Stimulated activated CD8-positive, alpha-beta memory T cell treated with anti-CD3 and anti-CD28 coated beads, Interleukin-2, amount 100 ng/mL, for 1 hour (primary cell): ENCODE results near the gene DNMT3A.

Experiments used
- DNase-seq, 2 donors: peaks; one replicate each; pipeline ENCODE4 v3.0.0-alpha.2; 2020; ENCODE audit warnings: low read depth in 2 of 2

DNMT3A gene

DNA sequence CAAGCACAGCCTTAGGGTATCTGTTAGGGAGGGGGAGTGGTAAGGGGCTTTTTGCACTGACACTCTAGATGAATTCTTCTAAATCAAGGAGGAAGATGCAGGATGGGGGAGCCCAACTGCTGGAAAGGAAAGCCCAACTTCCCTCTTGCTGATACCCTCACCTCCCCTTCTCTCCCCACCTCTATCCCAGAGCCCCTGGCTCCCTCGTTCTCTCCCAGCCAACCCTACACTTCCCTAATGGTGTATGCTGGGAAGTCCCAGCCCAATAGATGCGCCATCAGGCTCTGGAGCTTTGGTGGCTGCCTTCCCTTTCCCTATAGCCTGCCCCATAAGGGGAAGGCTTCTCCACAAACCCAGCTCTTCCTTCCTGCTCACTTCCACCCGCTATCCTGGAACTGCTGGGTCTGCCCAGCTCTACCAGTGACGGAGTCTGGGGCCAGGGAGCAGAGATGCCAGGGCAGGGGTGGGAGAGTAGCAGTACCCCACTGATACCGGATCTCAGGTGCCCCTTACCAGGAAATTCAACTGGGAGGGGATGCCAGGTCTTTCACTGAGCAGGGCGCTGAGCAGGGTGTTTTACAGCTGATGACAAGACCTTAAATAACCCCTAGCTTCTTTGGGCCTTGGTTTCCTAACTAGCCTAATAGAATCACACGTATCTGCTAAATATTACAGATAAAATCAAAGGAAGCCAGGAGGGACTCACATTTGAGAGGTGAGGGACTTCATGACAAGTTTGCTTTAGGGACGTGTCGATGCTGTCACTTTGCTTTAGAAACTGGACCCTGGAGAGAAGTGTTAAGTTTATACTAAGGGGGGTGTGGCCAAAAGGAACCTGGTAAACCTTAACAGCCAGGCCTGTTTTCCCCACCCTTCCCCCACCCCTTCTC is 82.6 kb downstream of the DNMT3A start:
- DNase-seq, result no peak

DNA sequence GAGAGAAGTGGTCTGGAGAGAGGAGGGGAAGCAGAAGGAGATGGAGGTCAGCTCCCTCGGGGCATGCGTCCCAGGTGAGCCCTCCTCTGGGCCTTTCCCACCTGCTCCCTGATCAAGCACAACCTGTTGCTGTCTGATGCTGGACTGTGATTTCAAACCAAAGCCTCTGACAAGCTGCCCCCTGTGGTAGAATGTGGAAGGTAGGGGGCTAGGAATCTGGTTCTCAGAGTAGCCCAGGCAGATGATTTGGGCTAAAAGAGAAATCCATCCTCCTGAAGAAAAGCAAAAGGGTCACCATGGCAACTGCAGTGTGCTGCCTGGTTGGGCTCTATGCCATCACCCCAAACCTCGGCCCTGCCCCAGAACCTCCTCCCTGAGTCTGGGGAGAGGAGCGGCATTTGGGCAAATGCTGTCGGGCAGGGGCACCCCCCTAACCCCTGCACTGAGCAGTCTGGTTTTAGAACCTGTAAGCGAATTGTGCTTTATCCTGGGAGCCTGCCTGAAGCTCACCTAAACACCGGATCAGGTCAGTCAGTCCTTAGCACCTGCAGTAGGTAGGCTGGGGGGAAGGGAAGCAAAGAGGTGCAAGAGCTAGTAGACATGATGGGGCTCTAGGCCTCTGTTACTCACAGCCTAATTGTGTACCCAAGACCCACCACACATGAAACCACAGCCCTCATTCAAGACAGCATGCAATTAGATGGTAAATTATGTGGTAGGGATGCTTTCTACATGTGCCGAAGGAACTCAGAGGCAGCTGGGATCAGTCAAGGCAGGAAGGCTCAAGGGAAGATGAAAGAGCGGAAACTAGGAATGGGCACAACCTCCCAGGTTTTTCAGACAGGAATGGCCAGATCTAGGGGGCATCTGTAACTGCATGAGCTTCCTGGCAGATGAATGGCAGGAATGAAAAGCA is 83.5 kb downstream of the DNMT3A start:
- DNase-seq, result no peak

DNA sequence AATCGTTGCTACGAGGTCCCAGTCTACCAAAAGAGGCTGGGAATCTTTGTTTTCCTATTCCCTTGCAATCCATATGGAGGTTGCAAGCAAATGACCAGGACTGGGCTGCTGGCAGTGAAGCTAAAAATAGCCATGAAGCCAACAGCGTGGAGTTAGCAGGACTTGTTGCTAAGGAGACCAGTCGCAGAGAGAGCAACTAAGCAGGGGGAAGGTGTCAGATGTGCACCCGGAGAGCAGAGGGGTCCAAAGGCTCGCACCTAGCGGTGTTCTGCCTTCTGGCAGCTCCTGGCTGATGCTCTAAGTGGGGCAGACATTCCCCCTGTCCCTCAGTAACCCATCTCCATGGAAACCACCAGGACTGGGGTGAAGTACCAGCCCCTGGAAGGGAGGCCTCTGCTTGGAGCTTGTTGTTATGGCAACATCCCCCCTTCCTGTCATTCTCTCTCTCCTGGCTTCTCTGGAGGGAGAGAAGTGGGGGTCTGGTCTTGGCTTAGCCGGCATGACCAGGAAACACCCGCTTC is 84.6 kb downstream of the DNMT3A start:
- no peak for DNase-seq

DNA sequence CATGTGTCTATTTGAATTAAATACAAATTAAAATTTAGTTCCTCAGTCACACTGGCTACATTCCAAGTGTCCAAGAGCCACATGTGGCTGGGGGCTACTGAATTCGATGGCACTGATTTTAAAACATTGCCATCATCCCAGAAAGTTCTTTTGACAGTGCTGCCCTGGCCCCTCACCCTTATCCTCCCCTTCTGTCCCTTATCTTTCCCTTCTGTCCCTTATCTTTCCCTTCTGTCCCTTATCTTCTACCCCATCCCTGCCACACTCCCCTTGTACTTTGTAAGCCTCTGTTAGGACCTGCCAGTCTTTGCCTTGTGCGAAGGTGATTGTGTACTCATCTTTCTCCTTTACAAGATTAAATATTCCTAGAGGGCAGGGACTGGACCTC is 85.2 kb downstream of the DNMT3A start:
- no peak for DNase-seq

DNA sequence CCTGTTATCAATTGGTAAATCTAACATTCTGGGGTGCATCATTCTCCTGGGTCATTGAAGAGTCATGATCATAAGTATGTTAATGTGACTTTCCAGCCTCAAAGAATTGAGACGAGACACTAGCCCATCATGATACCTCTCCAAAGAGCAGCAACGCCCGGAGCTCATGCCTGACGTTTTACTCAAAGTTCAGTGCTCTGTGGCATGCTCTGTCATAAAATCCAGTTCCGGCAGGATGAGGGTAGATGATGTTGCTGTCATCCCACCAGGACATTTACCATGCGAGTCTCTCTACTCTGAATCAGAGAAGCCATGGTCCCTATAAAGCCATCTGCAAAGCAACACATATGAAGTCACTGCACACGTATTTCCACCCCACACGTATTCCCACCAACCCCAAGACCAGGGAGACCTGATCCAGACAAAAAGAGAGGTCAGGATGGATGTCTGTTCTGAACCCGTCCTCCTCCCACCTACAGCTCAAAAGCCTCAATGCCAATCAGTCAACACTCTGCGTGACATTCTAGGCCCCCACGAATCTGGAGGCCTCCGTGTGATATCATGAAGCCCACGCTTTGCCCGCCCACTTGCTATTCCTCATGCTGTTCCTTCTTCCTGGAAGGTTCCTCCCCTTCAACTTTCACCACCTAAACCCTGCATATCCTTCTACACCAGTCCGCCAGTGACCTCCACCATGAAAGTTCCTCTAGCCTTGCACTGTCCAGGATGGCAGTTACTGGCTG is 85.8 kb downstream of the DNMT3A start:
- DNase-seq, result no peak

DNA sequence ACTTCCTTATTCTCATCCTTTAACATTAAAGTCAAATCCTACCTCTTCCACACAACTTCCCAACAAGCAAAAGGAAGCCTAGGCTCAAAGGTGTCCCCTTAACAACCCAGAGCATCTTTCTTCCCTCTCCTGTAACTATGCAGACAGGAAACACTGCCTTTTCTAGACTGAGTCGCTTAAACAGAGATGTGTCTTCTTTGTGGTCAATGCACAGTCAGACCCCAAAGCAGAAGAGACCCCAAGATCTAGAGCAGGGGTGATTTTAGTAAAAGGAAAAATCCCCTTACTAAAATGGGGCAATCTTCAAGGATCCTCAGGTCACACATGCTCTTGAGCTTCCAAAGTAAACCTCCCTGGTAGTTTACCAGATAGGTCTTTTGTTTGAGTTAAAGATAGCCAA is 86.8 kb downstream of the DNMT3A start:
- no peak for DNase-seq

DNA sequence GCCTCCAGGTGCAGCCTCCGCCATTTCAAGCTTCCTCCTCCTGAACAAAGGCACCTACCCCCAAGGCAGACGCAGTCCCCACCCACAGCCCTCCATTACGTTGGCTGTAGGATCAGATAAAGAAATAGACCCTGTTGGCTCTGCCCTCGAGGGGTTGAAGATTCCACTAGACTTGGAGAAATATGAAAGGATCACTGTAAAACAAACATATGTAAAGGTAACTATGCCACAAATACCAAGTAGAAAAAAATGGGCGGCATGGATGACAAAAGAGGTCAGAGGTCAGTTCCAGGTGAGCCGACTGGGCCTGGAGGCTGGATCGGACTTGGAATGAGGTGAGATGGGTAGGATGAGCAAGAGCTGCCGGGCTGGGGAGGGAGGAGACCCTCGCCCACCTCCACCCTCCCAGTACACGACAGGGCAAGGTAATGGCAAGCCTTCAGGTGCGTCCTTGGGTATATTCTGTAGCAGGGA is 88.5 kb downstream of the DNMT3A start:
- no peak for DNase-seq

DNA sequence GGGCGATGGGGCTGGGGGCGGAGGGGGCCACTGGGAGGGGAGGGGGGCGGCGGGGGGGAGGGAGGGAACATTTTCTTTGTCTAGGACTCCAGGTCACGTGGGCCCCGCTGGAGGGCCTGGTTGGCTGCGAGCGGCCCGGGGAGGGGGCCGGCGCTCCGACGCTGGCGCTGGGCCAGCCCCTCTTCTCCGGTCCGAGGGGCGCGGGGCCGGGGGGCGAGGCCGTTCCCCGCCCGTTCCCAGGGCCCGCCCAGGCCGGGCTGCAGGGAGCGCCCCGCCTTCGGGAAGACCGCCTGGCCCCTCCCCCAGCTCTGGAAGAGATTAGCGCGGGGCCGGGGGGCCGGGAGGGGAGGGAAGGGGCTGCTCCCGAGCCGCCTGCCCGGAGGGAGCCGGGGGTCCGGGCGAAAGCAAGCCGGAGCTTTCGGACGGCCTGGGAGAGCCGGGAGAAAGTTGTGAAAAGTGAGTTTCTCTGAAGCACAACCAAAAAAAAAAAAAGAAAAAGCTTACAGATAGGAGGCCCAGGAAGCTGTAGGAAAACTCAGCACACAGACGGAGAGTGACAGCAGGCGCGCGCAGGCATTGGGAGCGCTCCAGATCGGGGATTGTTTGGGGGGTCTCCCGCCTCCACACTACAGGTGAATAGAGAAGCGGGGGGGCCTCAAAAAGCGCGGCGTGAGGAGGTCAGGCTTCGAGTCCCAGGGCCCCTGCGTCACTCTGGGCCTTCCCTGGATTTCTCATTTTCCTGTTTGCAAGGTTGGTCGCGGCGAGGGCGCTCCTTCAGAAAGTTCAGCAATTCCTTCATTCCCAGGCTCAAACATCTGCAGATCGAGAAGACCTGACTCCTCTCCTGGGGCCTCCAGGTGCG is 89.2 kb downstream of the DNMT3A start:
- DNase-seq, result peak in 1 of 2 donors; percentile 46

DNA sequence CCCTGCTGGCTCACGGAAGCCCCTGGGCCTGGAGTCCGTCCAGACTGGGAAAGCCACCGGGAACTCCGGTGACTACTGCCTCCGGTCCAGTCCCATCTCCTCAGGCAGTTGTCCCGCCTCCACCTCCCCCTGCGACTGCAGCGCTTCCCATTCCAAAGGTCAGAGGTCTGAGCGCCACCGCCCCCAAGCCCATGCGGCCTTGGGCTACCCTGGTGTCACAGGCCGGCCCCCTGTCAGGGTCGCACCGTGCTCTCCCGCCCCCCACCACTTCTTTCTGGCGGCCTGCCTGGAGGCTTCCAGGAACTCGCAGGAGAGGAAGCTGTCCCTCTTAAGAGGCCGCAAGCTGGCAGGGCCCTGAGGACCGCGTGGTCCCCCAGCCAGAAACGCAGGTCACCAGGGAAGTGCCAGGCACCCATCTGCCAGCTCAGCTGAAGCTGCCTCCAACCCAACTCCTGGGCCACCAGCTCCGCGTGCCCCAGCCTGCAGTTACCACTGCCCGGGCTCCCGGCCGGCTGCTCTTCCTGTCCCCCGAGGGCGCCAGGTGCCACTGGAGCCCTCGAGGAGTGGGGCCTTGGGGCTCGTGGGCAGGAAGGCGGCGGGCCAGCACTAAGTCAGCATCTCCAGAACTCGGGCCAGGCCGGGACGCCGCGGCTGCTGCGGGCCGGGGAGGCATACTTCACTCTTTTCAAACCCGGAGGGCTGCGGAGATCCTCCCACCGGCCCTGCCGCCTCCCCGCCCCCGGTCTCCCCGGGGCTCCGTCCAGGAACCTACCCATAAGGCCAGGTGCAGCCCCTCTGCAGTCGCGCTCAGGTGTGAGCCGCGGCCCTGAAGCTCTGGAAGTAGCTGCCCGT is 90.1 kb downstream of the DNMT3A start:
- no peak for DNase-seq

DNA sequence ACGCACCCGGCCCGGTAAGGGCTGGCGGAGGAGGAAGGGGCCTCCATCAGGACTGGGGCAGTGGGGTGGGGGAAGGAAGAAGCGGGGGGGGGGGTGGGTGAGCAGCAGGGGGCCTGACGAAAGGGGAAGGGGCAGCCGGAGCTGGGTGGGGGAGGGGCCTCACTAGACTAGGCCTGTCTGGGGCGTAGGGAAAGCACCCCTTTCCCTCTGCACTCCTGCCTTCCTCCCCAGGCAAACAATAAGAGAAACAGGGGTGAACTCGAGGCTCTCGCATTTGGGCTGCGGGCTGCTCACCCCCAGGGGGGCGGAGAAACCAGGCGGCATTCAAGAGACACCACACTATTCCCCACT is 90.7 kb downstream of the DNMT3A start:
- DNase-seq, result no peak

DNA sequence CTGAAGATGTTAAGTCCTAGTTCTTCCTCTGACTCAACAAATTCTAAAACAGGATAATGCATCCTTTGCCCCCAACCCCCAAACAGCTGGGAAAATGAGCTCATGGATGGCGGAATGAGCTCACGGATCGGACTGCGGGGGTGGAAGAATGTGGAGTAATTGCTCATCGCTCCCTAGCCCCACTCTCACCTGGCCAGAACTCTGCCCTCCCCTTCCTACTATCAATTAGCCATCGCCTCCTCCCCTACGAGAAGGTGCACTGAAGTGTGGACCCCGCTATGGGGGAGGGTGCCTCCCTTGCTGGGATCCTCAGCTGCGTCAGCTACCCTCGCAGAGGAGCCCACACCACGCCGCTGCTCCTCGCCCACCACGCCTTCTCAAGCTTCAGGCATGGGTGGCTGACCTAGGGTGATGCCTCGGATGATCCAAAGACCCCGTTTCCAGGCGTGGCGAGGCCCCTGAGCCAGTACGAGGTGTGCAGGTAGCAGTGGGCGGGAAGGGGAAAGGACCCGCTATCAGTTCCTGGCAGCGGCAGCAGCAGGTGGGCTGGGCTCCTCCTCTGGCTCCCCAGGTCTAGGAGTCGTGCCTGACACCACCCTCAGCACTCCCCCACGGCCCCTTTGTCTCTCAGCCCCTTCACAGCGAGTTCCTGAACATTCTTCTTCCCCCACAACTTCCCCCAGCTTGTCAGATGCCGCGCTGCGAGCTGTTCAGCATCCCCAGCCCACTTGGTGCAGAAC is 91.2 kb downstream of the DNMT3A start:
- DNase-seq, result no peak

DNA sequence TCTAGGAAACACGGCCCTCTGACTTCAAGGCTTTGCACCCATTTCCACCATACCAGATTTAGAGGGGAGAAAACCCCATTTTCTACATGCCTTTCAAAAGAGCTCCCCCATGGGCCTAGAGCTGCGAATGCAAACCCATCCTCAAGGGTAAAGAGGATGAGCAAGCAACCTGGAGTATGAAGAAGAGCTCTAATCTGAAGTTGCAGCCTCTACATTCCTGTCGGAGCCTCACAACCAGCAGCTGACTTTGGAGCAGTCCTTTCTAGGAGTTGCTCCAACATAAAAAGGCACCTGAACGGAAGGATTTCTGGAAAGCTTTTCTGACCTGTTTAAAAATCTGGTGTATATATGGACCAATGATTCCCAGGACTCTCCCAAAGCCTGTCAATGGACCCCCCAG is 91.9 kb downstream of the DNMT3A start:
- DNase-seq, result no peak

DNA sequence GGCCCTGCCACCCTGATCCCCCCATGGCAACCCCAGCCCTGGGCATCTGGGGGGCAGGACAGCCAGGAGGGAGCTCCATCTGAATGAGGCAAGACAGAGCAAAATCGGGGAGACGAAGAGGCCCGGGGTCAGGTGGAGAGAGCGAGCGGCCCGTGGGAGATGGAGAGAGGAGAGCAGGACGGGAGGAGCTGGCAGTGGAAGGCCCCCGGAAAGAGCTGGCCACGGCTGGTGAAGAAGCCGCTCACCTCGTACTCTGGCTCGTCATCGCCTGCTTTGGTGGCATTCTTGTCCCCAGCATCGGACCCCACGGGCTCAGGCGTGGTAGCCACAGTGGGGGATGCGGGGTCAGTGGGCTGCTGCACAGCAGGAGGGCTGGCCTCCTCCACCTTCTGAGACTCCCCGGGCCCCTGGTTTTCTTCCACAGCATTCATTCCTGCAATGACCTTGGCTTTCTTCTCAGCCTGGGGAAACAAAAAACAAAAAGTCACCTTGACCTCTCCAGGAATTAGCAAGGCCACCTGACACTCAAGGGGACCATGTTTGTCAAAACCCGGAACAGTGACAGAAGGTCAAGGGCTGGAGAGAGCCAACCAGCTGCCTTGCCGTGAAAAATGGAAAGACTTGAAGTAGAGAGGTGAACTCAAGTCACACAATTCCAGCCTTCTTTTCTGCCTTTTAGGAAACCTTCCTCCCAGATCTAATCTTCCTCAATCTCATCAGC is 93.8 kb downstream of the DNMT3A start:
- DNase-seq, result no peak

DNA sequence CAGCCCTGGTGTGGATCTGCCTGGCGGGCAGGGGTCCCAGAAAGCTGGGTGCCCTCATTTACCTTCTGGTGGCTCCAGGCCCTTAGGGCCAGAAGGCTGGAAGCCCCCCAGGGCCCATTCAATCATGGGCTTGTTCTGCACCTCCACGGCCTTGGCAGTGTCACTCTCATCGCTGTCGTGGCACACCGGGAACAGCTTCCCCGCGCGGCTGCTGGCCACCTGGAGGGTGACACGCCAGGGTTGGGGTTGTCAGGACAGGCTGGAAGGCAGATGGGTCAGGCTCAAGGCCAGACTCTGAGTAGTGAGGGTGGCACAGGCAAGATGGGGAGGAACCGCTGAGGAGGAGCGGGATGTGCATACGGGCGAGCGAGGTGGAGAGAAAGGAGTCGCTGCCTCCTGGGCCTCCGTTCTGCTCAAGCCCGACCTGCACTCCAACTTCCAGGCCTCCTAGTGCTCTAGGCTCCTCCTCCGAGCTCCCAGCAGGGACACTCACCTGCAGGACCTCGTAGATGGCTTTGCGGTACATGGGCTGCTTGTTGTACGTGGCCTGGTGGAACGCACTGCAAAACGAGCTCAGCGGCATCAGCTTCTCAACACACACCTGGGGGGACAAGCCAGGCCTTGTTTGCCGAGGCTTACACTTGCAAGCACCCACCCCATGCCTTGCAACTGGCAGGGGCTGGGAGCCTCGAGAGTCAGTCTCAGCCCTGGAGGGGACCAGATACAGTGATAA is 95.0 kb downstream of the DNMT3A start:
- no peak for DNase-seq

DNA sequence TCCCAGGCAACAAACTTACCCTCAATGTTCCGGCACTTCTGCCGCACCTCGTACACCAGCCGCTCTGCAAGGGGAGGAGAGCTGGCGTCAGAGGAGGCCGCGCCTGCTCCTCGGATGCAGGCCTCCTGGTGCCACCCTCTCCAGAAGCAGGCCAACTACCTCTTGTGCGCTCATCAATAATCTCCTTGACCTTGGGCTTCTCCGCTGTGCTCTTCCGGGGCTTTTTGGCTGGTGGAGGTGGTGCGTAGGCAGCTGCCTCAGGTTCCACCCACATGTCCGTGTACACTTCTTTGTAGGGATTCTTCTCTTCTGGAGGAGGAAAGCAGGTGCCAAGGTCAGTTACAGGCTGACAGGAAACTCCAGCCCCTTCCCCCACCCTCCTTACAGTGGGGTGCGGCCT is 95.7 kb downstream of the DNMT3A start:
- no peak for DNase-seq

DNA sequence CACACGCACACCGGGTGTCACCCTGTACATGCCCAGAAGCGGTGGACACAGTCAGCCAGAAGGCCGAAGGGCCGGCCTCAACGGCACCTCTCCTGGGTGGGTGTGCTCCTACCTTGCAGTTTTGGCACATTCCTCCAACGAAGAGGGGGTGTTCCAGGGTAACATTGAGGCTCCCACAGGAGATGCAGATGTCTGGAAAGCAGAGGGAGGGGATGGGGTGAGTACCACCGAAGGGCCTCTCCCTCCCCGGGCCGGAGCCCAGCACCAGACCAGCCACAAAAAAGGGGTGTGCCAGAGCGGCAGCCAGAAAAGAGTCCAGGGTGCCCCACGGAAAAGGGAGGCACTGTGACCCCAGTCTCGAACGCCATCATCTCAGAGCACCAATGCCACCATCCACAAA is 96.6 kb downstream of the DNMT3A start:
- no peak for DNase-seq

DNA sequence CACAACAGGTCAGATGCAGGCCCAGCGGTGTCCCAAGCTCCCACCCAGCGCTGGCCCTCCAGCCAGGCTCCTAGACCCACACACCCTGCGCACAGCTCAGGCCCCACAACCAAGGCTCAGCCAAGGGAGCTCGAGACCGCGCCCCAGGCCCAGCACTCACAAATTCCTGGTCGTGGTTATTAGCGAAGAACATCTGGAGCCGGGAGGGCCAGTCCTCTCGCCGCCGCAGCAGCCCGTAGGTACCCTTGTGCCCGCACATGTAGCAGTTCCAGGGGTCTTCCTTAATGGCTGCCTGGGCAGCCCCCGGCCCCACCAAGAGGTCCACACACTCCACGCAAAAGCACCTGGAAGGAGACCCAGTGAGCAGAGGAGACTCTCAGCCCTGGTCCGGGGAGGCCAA is 97.7 kb downstream of the DNMT3A start:
- DNase-seq, result no peak

DNA sequence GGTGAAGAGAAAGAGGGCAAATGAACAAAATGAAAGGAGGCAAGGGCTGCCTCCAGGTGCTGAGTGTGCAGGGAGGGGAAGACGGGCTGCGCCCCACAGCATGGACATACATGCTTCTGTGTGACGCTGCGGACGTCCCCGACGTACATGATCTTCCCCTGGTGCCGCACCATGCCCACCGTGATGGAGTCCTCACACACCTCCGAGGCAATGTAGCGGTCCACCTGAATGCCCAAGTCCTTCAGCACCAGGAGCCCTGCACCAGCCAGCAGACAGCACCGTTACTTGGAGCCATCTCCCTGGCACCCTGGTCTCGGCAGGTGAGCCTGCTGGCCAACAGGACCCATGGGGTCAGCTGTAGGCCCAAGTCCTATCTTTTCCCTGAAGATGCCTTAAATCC is 100.3 kb downstream of the DNMT3A start:
- no peak for DNase-seq
